ENCODE results near the gene ZNF575. TPM values are rescaled to one million over a fixed set of nuclear protein-coding genes. Genes with fewer than 3 reads are reported as not detected.

ZNF575 gene
- total RNA-seq, 1 experiment from 2014 or later = 2.8 TPM

GRCh38 chr19:43524922-43525835 lies 7.8 kb upstream of the ZNF575 start:
- intact Hi-C loops (cut with micrococcal nuclease; ENCODE audit: unreplicated experiment) = no loop called here

DNA sequence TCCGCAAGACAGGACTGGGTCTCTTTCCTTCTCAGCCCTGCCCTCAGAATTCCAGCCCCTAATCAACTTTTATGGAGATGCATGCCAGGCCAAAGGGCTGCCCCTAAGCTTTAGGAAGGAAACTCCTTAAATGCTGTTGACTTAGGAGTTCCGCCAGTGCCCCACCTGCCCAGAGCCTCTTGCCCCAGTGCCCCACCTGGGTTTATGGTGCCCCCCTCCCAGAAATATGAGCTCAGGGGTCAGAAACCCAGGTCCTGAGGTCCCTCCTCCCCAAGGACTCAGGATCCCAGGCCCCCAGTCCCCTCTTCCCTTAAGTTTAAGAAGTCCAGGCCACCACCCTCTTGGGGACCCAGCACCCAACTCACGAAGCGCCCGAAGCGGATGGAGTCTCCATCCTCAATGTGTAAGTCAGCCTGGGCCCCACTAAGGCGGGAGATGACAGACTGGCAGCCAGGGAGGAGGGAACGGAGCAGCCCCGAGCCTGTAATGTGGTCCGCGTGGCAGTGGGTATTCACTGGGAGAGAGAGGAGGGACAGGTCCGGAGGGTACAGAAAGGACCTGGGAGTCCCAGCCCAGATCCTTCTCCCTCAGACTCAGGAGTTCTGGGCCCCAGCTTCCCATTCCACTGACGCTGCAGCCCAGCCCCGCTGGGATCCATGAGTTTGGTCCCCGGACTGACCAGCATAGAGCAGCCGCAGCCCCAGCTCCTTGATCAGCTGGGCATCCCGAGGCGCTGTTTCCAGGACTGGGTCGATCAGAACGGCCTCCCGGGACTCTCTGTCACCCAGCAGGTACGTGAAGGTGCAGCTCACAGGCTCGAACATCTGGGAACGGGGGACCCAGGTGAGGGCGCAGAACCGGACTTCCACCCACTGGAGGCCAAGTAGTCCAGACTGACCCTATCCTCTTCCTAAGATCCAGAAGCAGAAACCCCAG lies 6.9 kb upstream of the ZNF575 start:
- Histone ChIP-seq H3K4me1 (ENCODE audit: insufficient read depth, low read length, poor library complexity, severe bottlenecking) (peaks cover 7% of the 10 kb centered on the region), H3K9me3 (ENCODE audit: low read depth, low read length, poor library complexity, severe bottlenecking) (no peaks in the 10 kb centered on the region), H3K27me3 (replicated peaks; ENCODE audit: insufficient read depth, low read depth, low read length, poor library complexity) (no peaks in the 10 kb centered on the region), H3K4me3 (ENCODE audit: low read depth, low read length, poor library complexity, severe bottlenecking) (peak overlapping the region; percentile 91), H3K36me3 (ENCODE audit: insufficient read depth, low read length, poor library complexity, severe bottlenecking) (no peaks in the 10 kb centered on the region), H3K27ac (ENCODE audit: low read depth, low read length, poor library complexity, severe bottlenecking) (no peak overlapping the region)
- intact Hi-C loops (cut with micrococcal nuclease; ENCODE audit: unreplicated experiment) = no loop called here
- BruUV-seq (replicated peaks) = no TSS peak
- DNase-seq (ENCODE audit: low spot score) = no peak
- TF ChIP-seq EZH2 (IDR thresholded peaks at IDR 0.05; ENCODE audit: borderline replicate concordance, low read depth, low read length, poor library complexity, severe bottlenecking) = no peak
- TF ChIP-seq CTCF (conservative IDR thresholded peaks at IDR 0.05; ENCODE audit: low read depth, low read length) = no peak
- POLR2A ChIA-PET (ENCODE audit: low non-redundant PET) = interaction anchor here (1.0 kb wide), 1 partner anchor 79 kb away, joined by 3 read pairs; no protein-coding TSS in a partner anchor
- CTCF ChIA-PET = interaction anchor here (0.5 kb wide), 1 partner anchor 33 kb away, joined by 6 read pairs; no protein-coding TSS in a partner anchor

More at GRCh38 chr19:43524922-43525835, 7.8 kb upstream of the ZNF575 start:
- DNase-seq (ENCODE audit: low spot score) = peak; percentile 31
- no peak overlapping the region for H3K27ac ChIP-seq (ENCODE audit: low read depth, low read length, poor library complexity, severe bottlenecking)
- CTCF ChIA-PET = no interaction called here
- no peak for TF ChIP-seq CTCF (conservative IDR thresholded peaks at IDR 0.05; ENCODE audit: low read depth, low read length)
- BruUV-seq (replicated peaks) = TSS peak; percentile 20
- no peaks in the 10 kb centered on the region for H3K27me3 ChIP-seq (replicated peaks; ENCODE audit: insufficient read depth, low read depth, low read length, poor library complexity)
- POLR2A ChIA-PET (ENCODE audit: low non-redundant PET) = no interaction called here
- H3K4me1 ChIP-seq (ENCODE audit: insufficient read depth, low read length, poor library complexity, severe bottlenecking) = peaks cover 7% of the 10 kb centered on the region
- peak overlapping the region; percentile 91 for H3K4me3 ChIP-seq (ENCODE audit: low read depth, low read length, poor library complexity, severe bottlenecking)
- no peaks in the 10 kb centered on the region for H3K9me3 ChIP-seq (ENCODE audit: low read depth, low read length, poor library complexity, severe bottlenecking)
- H3K36me3 ChIP-seq (ENCODE audit: insufficient read depth, low read length, poor library complexity, severe bottlenecking) = no peaks in the 10 kb centered on the region
